ENCODE data around the gene CAMK1D. TPM values are rescaled to one million over a fixed set of nuclear protein-coding genes. Genes with fewer than 3 reads are reported as not detected.

CAMK1D gene
- total RNA-seq, 3 donors from 2014 or later: 20.6 to 48.5 (median 32.8) TPM

- ATAC-seq: no peak
Observed at GRCh38 chr10:12843296-12843945, 494.1 kb downstream of the CAMK1D start.

GRCh38 chr10:12844811-12845483 lies 495.6 kb downstream of the CAMK1D start:
- ATAC-seq (peak; percentile 43), DNase-seq (peak in 1 of 3 donors; percentile 19)
- no peaks in the 10 kb centered on the region for H3K36me3 ChIP-seq (ENCODE audit: low read depth)
- no peak overlapping the region for H3K4me3 ChIP-seq
- TF ChIP-seq CTCF (IDR thresholded peaks at IDR 0.05): no peak
- H3K9me3 ChIP-seq: no peaks in the 10 kb centered on the region
- no peaks in the 10 kb centered on the region for H3K4me1 ChIP-seq (ENCODE audit: low read depth)
- intact Hi-C loops (cut with DNase I, micrococcal nuclease): no loop called here

More at GRCh38 chr10:12843296-12843945, 494.1 kb downstream of the CAMK1D start:
- H3K9me3 ChIP-seq: no peaks in the 10 kb centered on the region
- no peaks in the 10 kb centered on the region for H3K4me1 ChIP-seq (ENCODE audit: low read depth)
- intact Hi-C loops (cut with DNase I, micrococcal nuclease): no loop called here
- no peak for TF ChIP-seq CTCF (IDR thresholded peaks at IDR 0.05)
- no peak for DNase-seq
- H3K4me3 ChIP-seq: no peak overlapping the region
- no peaks in the 10 kb centered on the region for H3K36me3 ChIP-seq (ENCODE audit: low read depth)

- ATAC-seq (no peak), DNase-seq (no peak)
- intact Hi-C loops (cut with DNase I, micrococcal nuclease): no loop called here
- no peak overlapping the region for H3K4me3 ChIP-seq
- TF ChIP-seq CTCF (IDR thresholded peaks at IDR 0.05): no peak
- no peaks in the 10 kb centered on the region for H3K36me3 ChIP-seq (ENCODE audit: low read depth)
- no peaks in the 10 kb centered on the region for H3K9me3 ChIP-seq
- no peaks in the 10 kb centered on the region for H3K4me1 ChIP-seq (ENCODE audit: low read depth)
Observed at GRCh38 chr10:12846718-12847117, 497.4 kb downstream of the CAMK1D start.

- intact Hi-C loops (cut with DNase I, micrococcal nuclease): no loop called here
- Histone ChIP-seq H3K4me3 (no peak overlapping the region), H3K9me3 (no peaks in the 10 kb centered on the region), H3K4me1 (ENCODE audit: low read depth) (no peaks in the 10 kb centered on the region), H3K36me3 (ENCODE audit: low read depth) (no peaks in the 10 kb centered on the region)
- TF ChIP-seq CTCF (IDR thresholded peaks at IDR 0.05): no peak
- no peak for DNase-seq
- ATAC-seq: peak; percentile 49
Observed at GRCh38 chr10:12847361-12847975, 498.1 kb downstream of the CAMK1D start.

- ATAC-seq: no peak
Observed at GRCh38 chr10:12848439-12849173, 499.3 kb downstream of the CAMK1D start.

More at GRCh38 chr10:12848439-12849173, 499.3 kb downstream of the CAMK1D start:
- intact Hi-C loops (cut with DNase I, micrococcal nuclease): no loop called here
- DNase-seq: no peak
- no peaks in the 10 kb centered on the region for H3K4me1 ChIP-seq (ENCODE audit: low read depth)
- H3K9me3 ChIP-seq: no peaks in the 10 kb centered on the region
- TF ChIP-seq CTCF (IDR thresholded peaks at IDR 0.05): no peak
- no peaks in the 10 kb centered on the region for H3K36me3 ChIP-seq (ENCODE audit: low read depth)
- no peak overlapping the region for H3K4me3 ChIP-seq

Measured in mucosa of descending colon (tissue), 3 donors.